Keratinocyte (primary cell): ENCODE data around the gene MRPS27.

Experiments
- EZH2 ChIP-seq: IDR thresholded peaks from one replicate; pipeline ENCODE4 v1.6.1; 2012; ENCODE audit warnings: inconsistent platforms, mild to moderate bottlenecking, low read length, moderate library complexity
- TF ChIP-seq, protein P1 (sequence below), 3 experiments: IDR thresholded peaks in 1 of 3; conservative IDR thresholded peaks in 1 of 3; optimal IDR thresholded peaks in 1 of 3; 2 replicates in 2 of 3; 3 replicates in 1 of 3; pipeline versions ENCODE3 to v1.5.1; 2011; ENCODE audit warnings: low read length in 3 of 3, mild to moderate bottlenecking in 3 of 3, moderate library complexity in 2 of 3, control low read depth in 1 of 3, inconsistent platforms in 1 of 3; ENCODE audit not compliant: insufficient read depth in 2 of 3; ENCODE audit errors: extremely low read depth in 1 of 3

DNA sequence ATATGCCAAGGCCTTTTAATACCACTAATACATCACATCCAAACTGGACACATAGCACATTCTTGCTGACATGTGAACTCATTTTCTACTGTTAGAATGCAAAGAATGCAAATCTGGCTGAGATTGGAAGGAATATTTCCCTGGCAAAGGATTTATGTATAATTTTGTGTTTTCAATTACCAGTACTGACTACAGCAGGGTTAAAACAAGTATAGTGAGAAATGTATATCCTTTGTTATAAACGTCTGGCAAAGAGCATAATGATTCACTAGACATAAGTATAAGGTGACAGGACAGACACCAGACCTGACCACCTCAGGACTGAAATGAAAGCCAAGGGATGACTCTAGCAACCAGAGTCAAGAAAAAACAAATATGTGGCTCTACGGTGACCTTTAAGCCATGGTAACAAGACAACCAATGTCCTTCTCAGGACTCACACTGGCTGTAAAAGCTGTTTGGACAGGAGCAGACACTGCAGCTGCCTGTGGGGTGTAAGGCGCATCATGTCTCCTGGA lies 95.0 kb downstream of the MRPS27 start:
- TF ChIP-seq, protein P1, sequence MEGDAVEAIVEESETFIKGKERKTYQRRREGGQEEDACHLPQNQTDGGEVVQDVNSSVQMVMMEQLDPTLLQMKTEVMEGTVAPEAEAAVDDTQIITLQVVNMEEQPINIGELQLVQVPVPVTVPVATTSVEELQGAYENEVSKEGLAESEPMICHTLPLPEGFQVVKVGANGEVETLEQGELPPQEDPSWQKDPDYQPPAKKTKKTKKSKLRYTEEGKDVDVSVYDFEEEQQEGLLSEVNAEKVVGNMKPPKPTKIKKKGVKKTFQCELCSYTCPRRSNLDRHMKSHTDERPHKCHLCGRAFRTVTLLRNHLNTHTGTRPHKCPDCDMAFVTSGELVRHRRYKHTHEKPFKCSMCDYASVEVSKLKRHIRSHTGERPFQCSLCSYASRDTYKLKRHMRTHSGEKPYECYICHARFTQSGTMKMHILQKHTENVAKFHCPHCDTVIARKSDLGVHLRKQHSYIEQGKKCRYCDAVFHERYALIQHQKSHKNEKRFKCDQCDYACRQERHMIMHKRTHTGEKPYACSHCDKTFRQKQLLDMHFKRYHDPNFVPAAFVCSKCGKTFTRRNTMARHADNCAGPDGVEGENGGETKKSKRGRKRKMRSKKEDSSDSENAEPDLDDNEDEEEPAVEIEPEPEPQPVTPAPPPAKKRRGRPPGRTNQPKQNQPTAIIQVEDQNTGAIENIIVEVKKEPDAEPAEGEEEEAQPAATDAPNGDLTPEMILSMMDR (optimal IDR thresholded peaks at IDR 0.05 in 1 of 3, IDR thresholded peaks at IDR 0.05 in 1 of 3, conservative IDR thresholded peaks at IDR 0.05 in 1 of 3; ENCODE audit: extremely low read depth in 1 of 3, insufficient read depth in 2 of 3, low read length in 3 of 3), result no peak
- TF ChIP-seq EZH2, result no peak
